ENCODE data around the gene LY6G5B.

Gene LY6G5B

GRCh38 chr6:31639043-31639442 lies 30.7 kb upstream of the LY6G5B start:
- no peak overlapping the region for H3K27ac ChIP-seq
- no peak overlapping the region for H3K4me3 ChIP-seq

- H3K27ac ChIP-seq, result peak overlapping the region in 2 of 21 experiments; percentile 5 to 30
- no peak overlapping the region for H3K4me3 ChIP-seq
Observed at GRCh38 chr6:31639449-31639861, 30.3 kb upstream of the LY6G5B start.

- Histone ChIP-seq H3K4me3 (no peak overlapping the region), H3K27ac (peak overlapping the region in 1 of 21 experiments; percentile 5)
Observed at GRCh38 chr6:31640612-31641011, 29.2 kb upstream of the LY6G5B start.

GRCh38 chr6:31641370-31641769 lies 28.4 kb upstream of the LY6G5B start:
- Histone ChIP-seq H3K4me3 (no peak overlapping the region), H3K27ac (no peak overlapping the region)

GRCh38 chr6:31642798-31643570 lies 26.8 kb upstream of the LY6G5B start:
- Histone ChIP-seq H3K4me3 (no peak overlapping the region), H3K27ac (no peak overlapping the region)

GRCh38 chr6:31643818-31644454 lies 25.8 kb upstream of the LY6G5B start:
- H3K27ac ChIP-seq, result peak overlapping the region in 1 of 21 experiments; percentile 14

GRCh38 chr6:31645325-31645724 lies 24.5 kb upstream of the LY6G5B start:
- Histone ChIP-seq H3K4me3 (no peak overlapping the region), H3K27ac (no peak overlapping the region)

More at GRCh38 chr6:31643818-31644454, 25.8 kb upstream of the LY6G5B start:
- H3K4me3 ChIP-seq, result no peak overlapping the region

- Histone ChIP-seq H3K27ac (peak overlapping the region; percentile 81 to 99 (median 96)), H3K4me3 (peak overlapping the region; percentile 37 to 78 (median 60))
Observed at GRCh38 chr6:31651602-31652191, 18.1 kb upstream of the LY6G5B start.

GRCh38 chr6:31652925-31653724 lies 16.7 kb upstream of the LY6G5B start:
- Histone ChIP-seq H3K4me3 (peak overlapping the region; percentile 37 to 78 (median 60)), H3K27ac (peak overlapping the region; percentile 81 to 99 (median 96))

GRCh38 chr6:31654574-31655348 lies 15.0 kb upstream of the LY6G5B start:
- Histone ChIP-seq H3K27ac (no peak overlapping the region), H3K4me3 (no peak overlapping the region)

- H3K4me3 ChIP-seq, result no peak within 1 kb of the TSS
- H3K27ac ChIP-seq, result no peak within 1 kb of the TSS
Observed at GRCh38 chr6:31655349-31656237, 14.2 kb upstream of the LY6G5B start, which contains the start of gene APOM. APOM (plus strand) TSS chr6:31655894; CDS start chr6:31655967, 73 bp downstream.

GRCh38 chr6:31657406-31658157 lies 12.2 kb upstream of the LY6G5B start:
- Histone ChIP-seq H3K4me3 (no peak overlapping the region), H3K27ac (peak overlapping the region in 1 of 21 experiments; percentile 45)

- H3K4me3 ChIP-seq, result no peak overlapping the region
Observed at GRCh38 chr6:31658158-31658688, 11.6 kb upstream of the LY6G5B start.

GRCh38 chr6:31658983-31659648 lies 10.7 kb upstream of the LY6G5B start:
- H3K27ac ChIP-seq, result peak overlapping the region in 18 of 21 experiments; percentile 74 to 95 (median 88)
- H3K4me3 ChIP-seq, result peak overlapping the region; percentile 51 to 87 (median 78)

More at GRCh38 chr6:31658158-31658688, 11.6 kb upstream of the LY6G5B start:
- H3K27ac ChIP-seq, result peak overlapping the region in 2 of 21 experiments; percentile 40 to 45

GRCh38 chr6:31659649-31660380 lies 10.0 kb upstream of the LY6G5B start:
- Histone ChIP-seq H3K27ac (peak overlapping the region in 20 of 21 experiments; percentile 74 to 95 (median 88)), H3K4me3 (peak overlapping the region; percentile 51 to 87 (median 78))

Data from skin epidermis (tissue), 12 donors.